Heart left ventricle (tissue), 13 donors: ENCODE measurements around the gene CHRNA3.

Experiments used
- POLR2A ChIP-seq, 2 donors: fragments of 450-650 bp; IDR thresholded peaks; one replicate each; pipeline ENCODE4 v1.6.1; 2017; ENCODE audit warnings: antibody characterized with exemption in 2 of 2, mild to moderate bottlenecking in 2 of 2, moderate library complexity in 2 of 2
- TF ChIP-seq, protein P1 (sequence below), 12 donors: fragments of 200-600 bp; sonication (generic) in 4 of 12; IDR thresholded peaks; one replicate each; pipeline versions ENCODE4 v1.5.0 to v1.8.0; 2018 to 2022; ENCODE audit warnings: antibody characterized with exemption in 12 of 12, mild to moderate bottlenecking in 5 of 12
- donor health status: ischemic (EF 13 %, LVEDD 7.1; RV severe dilation, severe dysfunction).
- donor health status: DM: no; HTN: yes; CAD: no.
- donor health status: DM: no; HTN: no; CAD: no.
- donor health status: ischemic (EF 25% LVEDD 6.9; RV normal size, moderate dysfunction).
- donor health status: ischemic (EF 25% LVEDD 5.7; RV mildly dilated, moderate dysfunction).
- donor health status: ischemic (EF 35%, LVEDD 5.7; RV mildly dilated, moderate dysfunction).
- donor health status: nonischemic (EF 11% LVEDD 7.7; RV severe dilation, severe dysfunction).
- donor health status: DM: yes; HTN: yes; CAD: no.
- donor health status: PGD.
- donor health status: ischemic (EF 29% LVEDD 5.4; RV normal size, mild dysfunction).
- donor health status: nonischemic (EF 23%, LVEDD 6.1; RV moderate dilation, normal function).

- TF ChIP-seq, protein P1, sequence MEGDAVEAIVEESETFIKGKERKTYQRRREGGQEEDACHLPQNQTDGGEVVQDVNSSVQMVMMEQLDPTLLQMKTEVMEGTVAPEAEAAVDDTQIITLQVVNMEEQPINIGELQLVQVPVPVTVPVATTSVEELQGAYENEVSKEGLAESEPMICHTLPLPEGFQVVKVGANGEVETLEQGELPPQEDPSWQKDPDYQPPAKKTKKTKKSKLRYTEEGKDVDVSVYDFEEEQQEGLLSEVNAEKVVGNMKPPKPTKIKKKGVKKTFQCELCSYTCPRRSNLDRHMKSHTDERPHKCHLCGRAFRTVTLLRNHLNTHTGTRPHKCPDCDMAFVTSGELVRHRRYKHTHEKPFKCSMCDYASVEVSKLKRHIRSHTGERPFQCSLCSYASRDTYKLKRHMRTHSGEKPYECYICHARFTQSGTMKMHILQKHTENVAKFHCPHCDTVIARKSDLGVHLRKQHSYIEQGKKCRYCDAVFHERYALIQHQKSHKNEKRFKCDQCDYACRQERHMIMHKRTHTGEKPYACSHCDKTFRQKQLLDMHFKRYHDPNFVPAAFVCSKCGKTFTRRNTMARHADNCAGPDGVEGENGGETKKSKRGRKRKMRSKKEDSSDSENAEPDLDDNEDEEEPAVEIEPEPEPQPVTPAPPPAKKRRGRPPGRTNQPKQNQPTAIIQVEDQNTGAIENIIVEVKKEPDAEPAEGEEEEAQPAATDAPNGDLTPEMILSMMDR (IDR thresholded peaks at IDR 0.05) = no peak
- TF ChIP-seq POLR2A (IDR thresholded peaks at IDR 0.05) = no peak
Measured at GRCh38 chr15:78663703-78664102, 42.9 kb upstream of the CHRNA3 start.
